GM18909 (cell line): Measurements from ENCODE around the gene CUEDC2.

ENCODE experiments used
- ATAC-seq: cut with Tn5 transposase; IDR thresholded peaks from one replicate; pipeline ENCODE4 v1.9.1; 2021; ENCODE audit warnings: mild to moderate bottlenecking; ENCODE audit not compliant: unreplicated experiment, poor library complexity

The CUEDC2 gene

DNA sequence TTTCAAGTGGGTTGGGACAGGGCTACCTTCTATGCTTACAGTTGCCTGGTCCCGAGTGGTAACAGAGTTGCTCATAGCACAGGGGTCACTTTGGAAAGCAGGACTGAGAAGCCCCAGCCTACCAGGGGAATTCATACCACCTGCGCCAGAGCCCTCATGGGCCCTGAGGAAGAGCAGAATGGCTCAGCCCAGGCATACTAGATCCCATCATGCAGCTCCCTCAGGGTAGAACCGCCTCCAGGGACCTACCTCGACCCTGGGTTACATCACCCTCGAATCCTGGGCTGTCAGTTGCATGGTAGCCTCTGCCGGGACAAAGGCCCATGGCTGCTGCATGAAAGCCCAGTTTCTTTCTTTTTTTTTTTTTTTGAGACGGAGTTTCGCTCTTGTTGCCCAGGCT, 2.9 kb downstream of the CUEDC2 start:
- no peak for ATAC-seq

DNA sequence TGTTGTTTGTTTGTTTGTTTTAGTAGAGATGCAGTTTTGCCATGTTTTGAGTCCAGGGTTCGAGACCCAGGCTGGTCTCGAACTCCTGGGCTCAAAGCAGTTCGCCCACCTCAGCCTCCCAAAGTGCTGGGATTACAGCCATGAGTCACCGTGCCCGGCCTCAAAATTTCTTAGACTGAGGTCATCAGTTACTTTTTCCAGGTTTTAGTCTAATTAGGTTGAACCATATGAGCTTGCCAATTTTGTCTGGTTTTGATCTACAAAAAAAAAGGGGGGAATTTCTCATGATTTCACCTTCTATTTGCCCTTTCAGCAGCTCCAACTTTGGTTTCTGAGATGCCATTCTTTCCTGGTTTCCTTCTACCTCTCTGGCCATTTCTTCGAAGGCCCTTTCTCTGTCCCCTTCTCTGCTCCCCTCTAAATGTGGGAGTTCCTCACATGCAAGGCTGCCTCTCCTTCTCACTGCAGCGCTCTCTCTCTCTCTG, 5.5 kb downstream of the CUEDC2 start:
- no peak for ATAC-seq

DNA sequence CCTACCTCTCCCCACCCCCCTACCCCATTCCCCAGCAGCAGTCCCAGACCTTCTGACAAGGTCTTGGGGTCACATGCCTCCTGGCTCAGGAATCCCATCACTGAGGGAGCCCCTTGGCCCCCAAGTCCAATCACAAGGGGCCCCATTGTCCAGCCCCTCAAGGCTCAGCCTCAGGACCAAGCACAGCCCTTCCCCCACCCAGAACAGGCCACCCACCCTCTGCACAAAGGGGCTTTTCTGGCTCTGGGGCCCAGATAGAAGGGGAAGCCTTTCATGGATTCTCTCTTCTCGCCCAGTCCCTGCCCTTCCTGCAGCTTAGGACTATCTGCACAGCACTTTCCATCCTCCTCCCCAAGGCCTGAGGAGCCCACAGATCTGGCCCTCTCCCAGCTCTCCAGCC, 6.9 kb downstream of the CUEDC2 start:
- ATAC-seq = no peak

DNA sequence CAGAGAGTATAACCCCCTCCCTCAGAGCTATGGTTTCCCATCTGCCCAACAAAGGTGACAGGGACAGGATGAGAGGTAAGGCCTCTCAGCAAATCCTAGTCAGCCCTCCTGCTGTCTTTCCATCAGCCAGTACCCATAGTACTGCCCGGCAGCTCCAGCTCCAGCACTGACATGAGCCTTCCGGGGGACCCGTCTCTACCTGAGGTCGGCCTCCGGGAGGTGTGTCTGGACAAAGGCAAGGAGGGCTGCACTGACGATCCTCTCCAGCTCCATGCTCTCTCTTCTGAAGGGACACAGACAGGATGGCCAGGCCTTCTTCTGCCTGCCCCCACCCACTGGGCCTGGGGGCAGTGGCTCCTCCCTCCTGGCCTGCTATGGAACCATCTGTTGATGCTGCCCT, 7.5 kb downstream of the CUEDC2 start:
- ATAC-seq = no peak

DNA sequence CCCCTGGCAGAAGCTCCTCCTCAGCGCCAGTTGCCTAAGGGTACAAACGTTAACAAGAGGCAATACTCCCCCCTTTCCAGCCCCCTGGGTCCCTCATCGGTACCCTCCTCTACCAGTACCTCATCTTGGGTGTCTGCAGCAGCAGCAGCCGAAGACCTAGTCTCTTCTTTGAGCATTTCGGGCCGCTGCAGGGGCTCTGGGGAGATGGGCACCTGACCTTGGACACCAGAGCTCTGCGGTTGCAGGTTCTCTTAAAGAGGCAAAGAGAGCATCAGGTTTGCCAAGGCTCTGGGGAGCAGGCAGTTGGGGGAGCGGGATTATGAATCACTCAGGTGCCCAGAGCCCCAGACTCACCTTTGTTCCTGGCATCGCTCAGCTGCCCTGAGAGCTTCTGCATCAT, 8.2 kb downstream of the CUEDC2 start:
- ATAC-seq = no peak

DNA sequence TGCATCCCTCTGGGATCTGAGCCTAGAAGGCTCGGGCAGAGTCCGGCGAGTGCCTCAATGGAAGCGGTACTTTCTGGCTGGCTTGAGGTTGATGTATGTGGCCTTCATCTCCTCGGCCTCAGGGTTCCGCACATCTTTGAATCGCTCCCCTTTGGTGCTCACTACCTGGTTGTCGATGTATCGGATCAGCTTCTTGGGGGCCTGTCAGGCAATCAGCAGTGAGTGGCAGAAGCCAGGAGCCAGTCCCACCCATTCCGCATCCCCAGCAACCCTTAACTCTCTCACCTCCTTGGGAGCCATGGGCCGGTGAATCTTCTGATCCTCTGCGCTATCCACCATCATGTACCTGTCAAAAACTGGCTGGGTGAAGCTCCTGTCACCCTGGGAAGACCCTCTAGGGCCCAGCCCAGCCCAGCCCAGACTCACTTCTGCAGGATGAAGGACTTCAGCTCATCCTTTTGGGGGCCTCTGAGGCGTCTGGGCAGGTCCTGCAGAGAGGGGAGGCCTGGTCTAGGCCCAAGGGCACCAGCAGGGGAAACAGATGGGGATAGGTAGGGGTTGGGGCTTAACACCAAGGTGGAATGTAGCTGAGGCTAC, 8.9 kb downstream of the CUEDC2 start:
- no peak for ATAC-seq

DNA sequence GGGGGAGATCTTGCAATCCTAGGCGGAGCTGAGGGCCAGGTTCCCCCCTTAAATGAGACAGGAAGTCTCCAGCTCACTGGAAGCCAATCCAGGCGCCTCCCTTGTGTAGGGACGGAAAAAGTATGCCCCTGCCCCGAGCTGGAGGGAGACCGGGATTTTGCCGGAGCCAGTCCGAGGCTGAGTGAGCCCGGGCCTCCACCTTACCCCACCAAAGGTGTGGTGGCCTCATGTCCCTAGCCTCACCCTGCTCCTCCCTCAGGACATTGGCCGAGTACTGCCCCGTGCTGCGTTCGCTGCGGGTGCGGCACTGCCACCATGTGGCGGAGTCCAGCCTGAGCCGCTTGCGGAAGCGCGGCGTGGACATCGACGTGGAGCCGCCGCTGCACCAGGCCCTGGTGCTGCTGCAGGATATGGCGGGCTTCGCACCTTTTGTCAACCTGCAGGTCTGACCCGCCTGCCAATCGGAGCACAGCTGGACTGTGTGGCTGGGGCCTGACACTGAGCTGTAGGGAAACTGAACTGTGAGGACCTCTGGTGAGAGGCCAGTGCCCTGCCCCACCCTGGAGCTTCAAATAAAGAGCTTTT, 9.7 kb downstream of the CUEDC2 start:
- ATAC-seq = peak; percentile 35

DNA sequence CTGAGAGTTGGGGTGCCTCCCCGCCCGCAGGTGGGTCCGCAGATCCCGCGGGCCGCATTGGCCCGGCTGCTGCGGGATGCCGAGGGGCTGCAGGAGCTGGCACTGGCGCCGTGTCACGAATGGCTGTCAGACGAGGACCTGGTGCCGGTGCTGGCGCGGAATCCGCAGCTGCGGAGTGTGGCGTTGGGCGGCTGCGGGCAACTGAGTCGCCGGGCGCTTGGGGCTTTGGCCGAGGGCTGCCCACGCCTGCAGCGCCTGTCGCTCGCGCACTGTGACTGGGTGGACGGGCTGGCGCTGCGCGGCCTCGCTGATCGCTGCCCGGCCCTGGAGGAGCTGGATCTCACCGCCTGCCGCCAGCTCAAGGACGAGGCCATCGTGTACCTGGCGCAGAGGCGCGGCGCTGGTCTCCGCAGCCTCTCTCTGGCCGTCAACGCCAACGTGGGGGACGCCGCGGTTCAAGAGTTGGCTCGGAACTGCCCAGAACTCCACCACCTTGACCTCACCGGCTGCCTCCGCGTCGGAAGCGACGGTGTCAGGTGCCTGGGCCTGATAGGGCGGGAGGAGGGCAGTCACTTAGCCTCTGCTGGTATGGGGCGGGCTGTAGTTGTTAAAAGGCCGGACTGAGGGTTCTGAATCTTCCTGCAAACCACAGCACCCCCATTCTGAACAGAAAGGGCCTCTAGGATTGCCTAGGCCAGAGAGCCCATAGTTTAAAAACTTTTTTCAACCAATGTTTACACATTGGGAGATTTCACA, 10.4 kb downstream of the CUEDC2 start:
- no peak for ATAC-seq

DNA sequence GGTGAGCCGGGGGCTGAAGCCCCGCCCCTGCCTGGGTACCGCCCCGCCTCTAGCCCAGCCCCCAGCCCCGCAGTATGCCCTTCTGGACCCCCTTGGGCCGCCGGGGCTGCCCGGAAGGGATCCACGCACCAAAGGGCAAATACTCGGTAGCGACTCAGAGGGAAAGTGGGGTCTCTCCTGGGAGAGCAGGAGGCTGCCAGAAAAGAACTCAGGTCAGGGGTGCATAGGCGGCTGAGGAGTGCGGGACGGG, 10.9 kb downstream of the CUEDC2 start:
- ATAC-seq = no peak

DNA sequence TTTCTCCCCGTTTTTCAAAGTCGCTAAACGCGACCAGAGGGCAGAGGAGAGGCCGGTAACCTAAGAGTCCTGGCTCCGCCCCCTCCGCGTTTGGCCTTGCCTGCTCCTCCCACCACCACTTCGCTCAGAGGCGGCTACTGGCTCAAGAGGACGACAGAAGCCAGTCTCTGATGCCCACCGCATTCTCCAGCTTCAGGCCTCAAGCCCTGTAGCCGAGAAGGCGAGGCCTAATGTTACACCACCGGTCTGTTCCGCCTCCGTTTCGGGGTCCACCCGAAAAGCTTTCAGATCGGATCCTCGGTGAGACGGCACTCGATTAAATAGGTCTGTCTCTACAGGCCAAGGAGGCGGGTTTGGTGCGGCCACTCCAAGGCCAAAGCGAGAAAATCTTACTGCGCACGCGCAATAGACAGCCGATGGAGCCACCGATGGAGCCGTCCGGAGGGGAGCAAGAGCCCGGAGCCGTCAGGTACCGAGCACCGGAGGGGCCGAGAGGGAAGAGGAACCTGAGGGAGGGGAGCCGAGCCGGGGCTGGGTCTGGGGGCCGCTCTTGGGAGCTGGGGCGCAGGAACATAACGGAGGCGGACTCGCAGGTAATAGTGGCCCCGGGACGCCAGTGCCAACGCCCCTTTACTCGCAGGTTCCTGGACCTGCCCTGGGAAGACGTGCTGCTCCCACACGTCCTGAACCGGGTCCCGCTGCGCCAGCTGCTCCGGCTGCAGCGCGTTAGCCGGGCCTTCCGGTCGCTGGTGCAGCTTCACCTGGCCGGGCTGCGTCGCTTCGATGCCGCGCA, 11.5 kb downstream of the CUEDC2 start, which contains the start of gene FBXL15:
TSS of gene FBXL15 (plus strand) at position 123 of the 793 bp plus-strand sequence. CDS start at position 417, 294 bp downstream.
- peak; percentile 71 for ATAC-seq

DNA sequence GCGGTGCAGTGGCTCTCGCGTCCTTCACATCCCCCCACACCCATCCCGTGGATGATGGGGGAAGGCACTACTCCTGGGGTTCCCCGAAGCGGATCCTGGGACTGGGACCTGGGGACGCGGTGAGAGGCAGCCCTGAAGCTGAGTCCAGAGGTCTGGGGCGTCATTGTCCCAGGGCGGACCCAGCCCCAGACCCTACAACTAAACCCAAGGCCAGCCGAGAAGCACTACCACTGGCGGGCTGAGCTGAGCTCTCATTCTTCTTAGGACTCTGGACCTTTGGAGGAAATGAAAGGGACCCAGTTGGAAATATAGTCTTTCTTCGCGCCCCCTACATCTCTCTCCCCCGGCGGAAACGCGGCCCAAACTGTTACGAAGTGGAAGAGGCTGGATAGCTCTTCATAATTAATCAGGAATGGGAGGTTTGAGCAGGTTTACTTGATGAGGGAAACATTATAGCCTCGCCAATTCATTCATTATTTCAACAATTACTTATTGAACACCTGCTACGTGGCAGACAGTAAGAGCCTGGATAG, 12.1 kb downstream of the CUEDC2 start:
- no peak for ATAC-seq

DNA sequence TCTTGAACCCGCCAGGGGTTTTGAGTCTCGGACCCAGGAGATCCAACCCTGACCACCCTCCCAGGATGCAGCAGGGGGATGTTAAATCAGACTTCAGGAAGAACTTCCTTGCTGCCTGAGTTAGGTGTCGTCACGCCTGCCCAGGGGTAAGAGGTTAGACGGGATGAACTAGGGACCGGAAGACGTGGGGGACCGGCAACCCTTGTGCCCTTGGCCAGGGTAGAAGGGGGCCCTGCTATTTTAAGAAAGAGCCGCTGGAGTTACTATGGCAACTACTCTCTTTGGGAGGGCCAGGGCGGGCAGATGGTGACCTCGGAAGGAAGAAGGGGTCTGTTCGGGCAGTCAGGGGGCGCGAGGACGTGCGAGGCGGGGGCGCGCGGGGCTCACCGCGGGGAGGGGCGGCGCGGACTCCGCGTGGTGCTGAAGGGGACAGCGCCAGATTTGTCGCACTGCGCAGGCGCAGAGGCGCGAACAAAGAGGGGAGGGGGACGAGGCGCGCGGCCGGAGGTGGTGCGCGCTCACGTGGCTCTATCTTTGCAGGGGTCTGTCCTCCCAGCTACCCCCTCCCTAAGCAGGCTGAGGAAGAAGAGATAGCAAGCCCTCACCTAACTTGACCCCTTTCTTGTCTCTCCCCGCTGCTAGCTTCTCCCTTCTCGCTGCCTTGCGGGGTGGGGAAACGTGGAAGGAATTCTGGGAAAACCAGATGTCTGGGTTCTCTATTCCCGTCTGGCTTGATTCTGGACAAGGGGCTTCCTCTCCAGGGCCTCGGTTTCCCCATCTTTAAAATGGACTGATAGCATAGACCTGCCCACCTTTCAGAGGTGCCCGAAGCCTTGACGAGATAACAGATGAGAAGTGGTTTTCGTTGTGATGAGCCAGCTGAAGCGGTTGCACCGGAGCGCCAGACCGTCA, 12.8 kb downstream of the CUEDC2 start:
- ATAC-seq = no peak

DNA sequence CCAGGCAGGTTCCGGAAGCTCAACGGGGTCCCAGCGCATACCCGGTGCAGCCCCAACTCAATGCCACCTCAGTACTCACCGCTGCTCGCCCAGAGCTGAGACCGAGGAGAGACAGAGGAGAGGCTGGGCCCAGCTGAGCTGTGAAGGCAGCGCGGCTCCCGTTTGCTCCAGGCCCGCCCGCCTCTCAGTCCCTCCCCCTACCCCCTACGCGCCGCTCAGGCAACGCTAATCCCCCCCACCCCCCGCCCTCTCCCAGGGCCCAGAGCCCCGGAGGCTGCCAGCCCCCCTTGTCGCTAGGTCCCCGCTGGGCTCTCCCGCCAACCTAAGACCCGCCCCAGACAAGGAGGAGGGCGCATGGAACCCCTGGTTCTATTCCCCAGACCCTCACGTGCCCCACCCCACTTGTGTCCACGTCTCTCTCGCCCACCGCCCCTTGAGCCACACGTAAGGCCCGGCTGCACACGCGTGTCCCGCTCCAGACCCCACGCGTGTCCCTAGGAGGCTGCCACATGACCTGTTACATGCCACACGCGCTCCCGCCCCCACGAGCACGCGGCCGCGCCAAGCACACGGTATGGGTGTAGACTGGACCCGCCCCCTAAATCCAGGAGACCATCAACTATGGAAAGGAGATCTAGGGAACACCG, 13.6 kb downstream of the CUEDC2 start, which contains the start of gene PSD:
TSS of gene PSD (minus strand) at position 164 of the 647 bp plus-strand sequence. CDS start 1,747 bp downstream, outside the sequence.
- ATAC-seq = no peak

DNA sequence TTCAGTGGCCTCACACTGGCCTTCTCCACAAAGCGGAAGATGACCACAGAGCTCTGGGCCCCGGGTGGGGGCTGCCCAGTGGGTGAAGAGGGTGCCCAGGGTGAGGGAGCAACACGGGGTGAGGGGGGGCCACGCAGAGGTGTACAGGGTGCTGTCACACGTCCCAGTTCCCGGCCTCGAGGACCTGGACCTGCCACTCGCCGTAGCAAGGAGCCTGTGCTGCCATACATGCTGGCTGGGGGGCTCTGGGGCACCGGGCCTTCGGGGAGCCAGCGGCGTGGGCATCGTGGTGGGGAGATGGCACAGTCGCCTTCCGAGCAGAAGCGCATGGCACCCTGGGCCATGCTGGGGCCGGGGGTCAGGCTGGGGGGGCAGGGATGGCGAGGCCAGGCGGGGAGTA, 15.7 kb downstream of the CUEDC2 start:
- no peak for ATAC-seq

DNA sequence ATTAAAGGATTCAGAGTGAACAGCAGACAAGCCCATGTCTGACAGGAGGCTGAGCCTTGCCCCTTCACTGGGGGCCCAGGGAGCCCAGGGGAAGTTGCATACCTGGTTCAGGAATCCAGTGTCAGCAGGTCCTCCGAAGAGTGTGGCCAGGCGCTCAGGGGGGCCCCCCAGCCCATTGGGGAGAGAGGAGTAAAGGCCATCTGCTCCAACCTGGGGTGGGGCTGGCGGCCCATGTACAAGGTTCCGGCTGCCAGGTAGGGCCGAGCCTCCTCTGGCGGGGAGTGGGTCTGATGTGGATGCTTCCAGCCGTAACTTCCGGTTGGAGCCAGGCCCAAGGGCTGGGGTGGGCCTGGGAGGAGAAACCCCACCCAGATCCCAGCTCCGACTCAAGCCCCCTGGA, 16.1 kb downstream of the CUEDC2 start:
- no peak for ATAC-seq

DNA sequence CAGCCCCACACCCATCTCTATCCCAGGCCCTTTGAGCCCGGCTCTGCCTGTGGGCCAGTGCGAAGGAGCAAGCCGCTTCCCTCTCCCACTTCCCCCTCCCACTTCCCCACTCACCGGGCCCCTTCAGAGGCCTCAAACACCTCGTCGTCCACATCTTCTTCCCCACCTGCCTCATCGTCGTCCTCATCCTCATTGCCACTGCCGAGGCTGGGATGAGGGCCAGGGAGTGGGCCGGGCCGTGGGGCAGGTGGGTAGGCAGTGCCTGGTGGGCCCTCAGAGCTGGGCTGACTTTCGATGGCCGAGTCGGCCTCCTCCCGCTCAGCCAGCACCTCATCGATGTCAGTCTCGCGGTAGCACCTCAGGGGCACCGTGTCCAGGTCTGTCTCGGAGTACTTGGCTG, 17.6 kb downstream of the CUEDC2 start:
- no peak for ATAC-seq

DNA sequence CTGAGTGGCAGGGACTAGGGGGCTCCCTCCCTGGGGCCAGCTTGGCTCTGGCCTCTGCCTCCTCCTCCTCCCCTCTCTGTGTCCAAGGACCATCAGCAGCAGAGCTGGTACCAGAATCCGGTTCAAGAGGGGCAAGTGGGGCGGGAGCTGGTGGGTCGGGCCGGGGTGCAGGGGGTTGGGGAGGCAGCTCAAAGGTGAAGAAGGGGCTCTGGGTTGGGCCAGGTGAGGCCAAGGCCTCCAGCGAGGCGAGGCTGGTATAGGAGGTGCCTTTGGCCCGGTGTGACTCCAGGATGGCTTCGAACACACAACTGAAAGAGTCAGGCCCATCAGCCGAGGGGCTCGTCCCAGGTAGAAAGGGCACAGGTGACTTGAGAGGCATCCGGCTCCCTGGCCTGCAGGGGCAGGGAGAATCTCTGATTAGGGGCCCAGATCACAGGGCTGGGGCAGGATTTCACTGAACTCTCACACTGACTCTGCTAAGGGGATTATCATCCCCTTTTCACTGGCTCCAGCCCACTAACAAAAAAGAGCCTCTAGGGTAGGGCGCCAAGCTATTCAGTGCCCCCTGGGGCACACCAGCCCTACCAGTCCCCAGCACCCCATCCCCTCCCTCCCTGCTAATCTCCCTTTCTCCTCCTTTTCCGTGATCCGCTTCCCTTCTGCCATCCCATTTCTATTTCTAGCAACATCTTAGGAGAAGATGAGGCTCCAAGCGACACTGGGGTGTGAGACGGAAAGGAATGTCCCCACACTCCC, 18.4 kb downstream of the CUEDC2 start:
- ATAC-seq = no peak

DNA sequence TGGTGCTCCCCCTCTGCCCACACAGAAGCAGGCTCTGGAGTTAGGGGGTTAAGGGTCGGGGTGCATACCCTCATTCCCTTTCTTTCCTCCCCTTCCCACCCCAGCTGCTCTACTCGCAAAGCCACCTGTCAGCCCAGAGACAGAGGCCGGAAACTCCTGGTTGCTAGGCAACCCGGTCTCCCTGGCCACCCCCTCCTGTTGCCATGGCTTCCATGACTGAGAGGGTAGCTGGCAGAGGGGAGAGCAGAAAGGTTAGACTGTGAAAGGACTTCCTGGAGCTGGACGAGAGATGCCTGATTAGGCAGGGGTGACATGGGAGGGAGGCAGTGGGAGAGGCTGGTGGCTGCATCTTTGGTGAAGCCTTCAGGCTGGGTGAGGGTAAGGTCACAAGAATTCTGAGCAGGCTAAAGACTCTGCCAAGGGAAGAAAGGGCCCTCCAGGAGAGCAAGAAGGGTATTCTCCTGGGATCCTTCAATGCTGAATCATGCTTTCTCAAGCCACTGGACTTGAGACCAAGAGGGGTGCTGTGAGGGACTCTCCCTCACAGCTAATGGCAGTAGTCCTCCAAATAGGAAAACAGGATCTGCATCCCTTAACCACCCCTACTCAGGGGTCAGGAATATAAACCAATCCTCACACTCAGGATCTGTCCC, 19.2 kb downstream of the CUEDC2 start:
- ATAC-seq = no peak
